Lower leg skin (tissue), 3 donors: Measurements from ENCODE around the gene SRP14.

ENCODE experiments used
- POLR2A ChIP-seq, 2 donors: fragments of 450-650 bp; IDR thresholded peaks; one replicate each; pipeline ENCODE4 v1.6.1; 2016 to 2017; ENCODE audit warnings: antibody characterized with exemption in 2 of 2, mild to moderate bottlenecking in 1 of 2, moderate library complexity in 1 of 2
- TF ChIP-seq, protein P1 (sequence below), 3 donors: fragments of 450-650 bp; IDR thresholded peaks; one replicate each; pipeline ENCODE4 v1.5.1; 2016; ENCODE audit warnings: antibody characterized with exemption in 3 of 3, mild to moderate bottlenecking in 3 of 3, moderate library complexity in 2 of 3

DNA sequence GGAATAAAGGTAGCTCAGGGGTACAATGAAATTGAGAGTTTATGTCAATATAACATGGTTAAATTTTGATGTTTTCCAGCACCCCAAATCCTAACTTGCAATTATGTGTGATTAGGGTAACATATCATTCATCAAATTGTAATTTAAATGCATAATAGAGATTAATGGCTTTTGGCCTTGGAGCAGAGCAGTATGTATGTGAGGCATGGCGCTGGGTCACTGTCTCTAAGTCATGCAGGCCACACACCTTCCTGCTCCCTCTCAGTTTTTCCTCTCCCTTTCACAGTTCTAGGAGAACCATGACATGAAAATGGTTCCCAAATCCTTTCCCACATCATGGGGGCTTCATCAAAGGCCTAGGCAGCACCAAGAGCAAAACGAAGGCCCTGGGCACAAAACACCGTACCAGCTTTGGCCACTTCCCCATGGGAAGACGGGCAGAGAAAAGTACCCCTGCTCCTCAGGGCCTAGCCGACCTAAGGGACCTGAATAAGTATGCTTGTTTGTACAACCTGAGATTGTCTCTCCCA lies 3.9 kb upstream of the SRP14 start:
- TF ChIP-seq, protein P1, sequence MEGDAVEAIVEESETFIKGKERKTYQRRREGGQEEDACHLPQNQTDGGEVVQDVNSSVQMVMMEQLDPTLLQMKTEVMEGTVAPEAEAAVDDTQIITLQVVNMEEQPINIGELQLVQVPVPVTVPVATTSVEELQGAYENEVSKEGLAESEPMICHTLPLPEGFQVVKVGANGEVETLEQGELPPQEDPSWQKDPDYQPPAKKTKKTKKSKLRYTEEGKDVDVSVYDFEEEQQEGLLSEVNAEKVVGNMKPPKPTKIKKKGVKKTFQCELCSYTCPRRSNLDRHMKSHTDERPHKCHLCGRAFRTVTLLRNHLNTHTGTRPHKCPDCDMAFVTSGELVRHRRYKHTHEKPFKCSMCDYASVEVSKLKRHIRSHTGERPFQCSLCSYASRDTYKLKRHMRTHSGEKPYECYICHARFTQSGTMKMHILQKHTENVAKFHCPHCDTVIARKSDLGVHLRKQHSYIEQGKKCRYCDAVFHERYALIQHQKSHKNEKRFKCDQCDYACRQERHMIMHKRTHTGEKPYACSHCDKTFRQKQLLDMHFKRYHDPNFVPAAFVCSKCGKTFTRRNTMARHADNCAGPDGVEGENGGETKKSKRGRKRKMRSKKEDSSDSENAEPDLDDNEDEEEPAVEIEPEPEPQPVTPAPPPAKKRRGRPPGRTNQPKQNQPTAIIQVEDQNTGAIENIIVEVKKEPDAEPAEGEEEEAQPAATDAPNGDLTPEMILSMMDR (IDR thresholded peaks at IDR 0.05): no peak
- no peak for TF ChIP-seq POLR2A (IDR thresholded peaks at IDR 0.05)
